PFSK-1 (cell line): Measurements from ENCODE around the gene ISG20L2.

Experiments used
- FOXP2 ChIP-seq: optimal IDR thresholded peaks from 2 replicates; pipeline ENCODE3; 2011; ENCODE audit warnings: borderline replicate concordance, control low read depth, inconsistent platforms; ENCODE audit not compliant: insufficient read depth; ENCODE audit errors: extremely low read length, extremely low read depth
- POLR2AphosphoS5 ChIP-seq: IDR thresholded peaks from 2 replicates; pipeline ENCODE4 v1.6.1; 2012; ENCODE audit warnings: low read depth, mild to moderate bottlenecking, control low read depth, low read length, moderate library complexity
- SIN3A ChIP-seq: IDR thresholded peaks from 2 replicates; pipeline ENCODE4 v1.6.1; 2012; ENCODE audit warnings: mild to moderate bottlenecking, low read length, moderate library complexity, borderline replicate concordance; ENCODE audit not compliant: insufficient read depth
- TAF1 ChIP-seq: IDR thresholded peaks from 2 replicates; pipeline ENCODE4 v1.6.1; 2012; ENCODE audit warnings: low read length, control low read depth, borderline replicate concordance; ENCODE audit not compliant: insufficient read depth
- TF ChIP-seq, protein P1 (sequence below), 2 experiments: IDR thresholded peaks; 2 replicates each; pipeline versions ENCODE4 v1.6.1 to v1.8.0; 2011 to 2012; ENCODE audit warnings: low read depth in 2 of 2, low read length in 2 of 2, control low read depth in 1 of 2, inconsistent platforms in 1 of 2, mild to moderate bottlenecking in 1 of 2, moderate library complexity in 1 of 2; ENCODE audit not compliant: insufficient read depth in 1 of 2

The ISG20L2 gene

DNA sequence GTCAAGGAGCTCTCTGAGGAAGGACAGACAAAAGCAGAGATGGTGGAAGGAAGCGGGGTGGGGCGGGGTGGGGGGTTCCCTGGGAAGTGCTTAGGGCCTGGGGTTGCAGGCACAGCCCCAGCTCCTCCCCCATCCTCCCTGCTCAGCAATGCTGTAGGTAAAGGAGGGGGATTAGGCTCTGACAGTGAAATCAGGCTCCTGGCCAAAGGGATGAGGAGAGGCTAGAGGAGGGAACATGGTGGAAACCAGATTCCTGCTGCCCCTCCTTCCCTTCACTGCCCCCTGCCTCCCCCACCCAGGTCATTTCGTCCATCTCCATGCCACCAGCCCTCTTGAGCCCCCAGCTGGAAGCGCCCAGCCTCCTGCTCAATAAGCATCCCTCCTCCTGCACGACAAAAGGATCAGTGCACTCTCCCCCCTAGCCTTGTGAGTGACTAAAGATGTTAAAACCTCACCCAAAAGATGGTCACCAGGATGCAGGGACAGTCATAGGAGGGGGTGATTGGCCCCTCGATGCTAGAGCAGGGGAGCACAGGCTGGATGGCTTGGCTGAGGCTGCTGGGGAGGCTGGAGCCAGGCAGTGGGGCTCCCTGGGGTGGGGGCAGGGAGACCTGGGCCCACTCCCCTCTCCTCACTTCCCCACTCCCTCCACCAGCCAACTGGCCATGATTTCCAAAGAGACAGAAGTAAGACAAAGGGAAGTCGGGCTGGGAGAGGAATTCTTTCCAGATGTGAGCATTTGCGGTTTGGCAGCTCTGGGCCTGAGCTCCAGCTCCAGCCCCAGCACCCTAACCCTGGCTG lies 20.9 kb downstream of the ISG20L2 start:
- TF ChIP-seq TAF1 (no peak), SIN3A (no peak), POLR2AphosphoS5 (no peak), FOXP2 (no peak)
- TF ChIP-seq, protein P1, sequence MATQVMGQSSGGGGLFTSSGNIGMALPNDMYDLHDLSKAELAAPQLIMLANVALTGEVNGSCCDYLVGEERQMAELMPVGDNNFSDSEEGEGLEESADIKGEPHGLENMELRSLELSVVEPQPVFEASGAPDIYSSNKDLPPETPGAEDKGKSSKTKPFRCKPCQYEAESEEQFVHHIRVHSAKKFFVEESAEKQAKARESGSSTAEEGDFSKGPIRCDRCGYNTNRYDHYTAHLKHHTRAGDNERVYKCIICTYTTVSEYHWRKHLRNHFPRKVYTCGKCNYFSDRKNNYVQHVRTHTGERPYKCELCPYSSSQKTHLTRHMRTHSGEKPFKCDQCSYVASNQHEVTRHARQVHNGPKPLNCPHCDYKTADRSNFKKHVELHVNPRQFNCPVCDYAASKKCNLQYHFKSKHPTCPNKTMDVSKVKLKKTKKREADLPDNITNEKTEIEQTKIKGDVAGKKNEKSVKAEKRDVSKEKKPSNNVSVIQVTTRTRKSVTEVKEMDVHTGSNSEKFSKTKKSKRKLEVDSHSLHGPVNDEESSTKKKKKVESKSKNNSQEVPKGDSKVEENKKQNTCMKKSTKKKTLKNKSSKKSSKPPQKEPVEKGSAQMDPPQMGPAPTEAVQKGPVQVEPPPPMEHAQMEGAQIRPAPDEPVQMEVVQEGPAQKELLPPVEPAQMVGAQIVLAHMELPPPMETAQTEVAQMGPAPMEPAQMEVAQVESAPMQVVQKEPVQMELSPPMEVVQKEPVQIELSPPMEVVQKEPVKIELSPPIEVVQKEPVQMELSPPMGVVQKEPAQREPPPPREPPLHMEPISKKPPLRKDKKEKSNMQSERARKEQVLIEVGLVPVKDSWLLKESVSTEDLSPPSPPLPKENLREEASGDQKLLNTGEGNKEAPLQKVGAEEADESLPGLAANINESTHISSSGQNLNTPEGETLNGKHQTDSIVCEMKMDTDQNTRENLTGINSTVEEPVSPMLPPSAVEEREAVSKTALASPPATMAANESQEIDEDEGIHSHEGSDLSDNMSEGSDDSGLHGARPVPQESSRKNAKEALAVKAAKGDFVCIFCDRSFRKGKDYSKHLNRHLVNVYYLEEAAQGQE (IDR thresholded peaks at IDR 0.05; ENCODE audit: insufficient read depth in 1 of 2, low read depth in 2 of 2, low read length in 2 of 2) = no peak

DNA sequence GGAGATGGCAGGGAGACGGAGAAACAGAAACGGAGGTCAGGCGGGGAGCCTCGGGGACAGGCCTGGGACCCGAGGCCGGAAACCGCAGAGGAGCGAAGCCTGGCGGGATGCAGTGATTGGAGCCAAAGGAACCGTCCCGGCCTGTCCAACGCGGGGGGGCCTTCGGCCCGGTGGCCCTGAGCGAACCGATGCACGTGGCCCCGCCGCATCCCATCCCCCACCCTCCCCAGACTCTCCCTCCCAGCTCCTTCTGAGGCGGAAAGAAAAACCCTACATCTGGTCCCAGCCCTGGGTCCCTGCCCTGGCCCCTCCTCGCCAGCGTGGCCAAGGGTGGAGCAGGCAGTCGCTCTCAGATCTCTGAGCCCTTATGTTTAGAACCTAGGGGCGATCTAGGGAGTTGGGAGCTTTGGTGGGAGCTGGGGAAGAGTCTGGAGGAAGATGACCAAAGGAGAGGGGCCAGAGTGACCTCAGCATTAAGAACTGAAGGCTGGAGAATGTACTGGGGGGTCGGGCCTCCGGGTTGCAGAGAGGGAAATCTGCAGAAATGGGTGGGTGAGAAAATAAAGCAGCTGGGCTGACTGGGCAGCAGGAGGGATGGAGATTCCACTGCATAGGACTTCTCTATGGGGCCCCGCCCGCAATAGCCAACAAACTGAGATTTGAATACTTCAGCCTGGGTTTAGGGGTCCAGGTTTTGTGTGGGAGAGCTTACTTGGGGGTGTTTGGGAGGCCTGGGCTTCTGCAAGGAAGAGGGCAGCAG lies 21.7 kb downstream of the ISG20L2 start:
- TF ChIP-seq TAF1 (no peak), FOXP2 (no peak), POLR2AphosphoS5 (no peak), SIN3A (no peak)
- TF ChIP-seq, protein P1 (IDR thresholded peaks at IDR 0.05; ENCODE audit: insufficient read depth in 1 of 2, low read depth in 2 of 2, low read length in 2 of 2) = no peak

DNA sequence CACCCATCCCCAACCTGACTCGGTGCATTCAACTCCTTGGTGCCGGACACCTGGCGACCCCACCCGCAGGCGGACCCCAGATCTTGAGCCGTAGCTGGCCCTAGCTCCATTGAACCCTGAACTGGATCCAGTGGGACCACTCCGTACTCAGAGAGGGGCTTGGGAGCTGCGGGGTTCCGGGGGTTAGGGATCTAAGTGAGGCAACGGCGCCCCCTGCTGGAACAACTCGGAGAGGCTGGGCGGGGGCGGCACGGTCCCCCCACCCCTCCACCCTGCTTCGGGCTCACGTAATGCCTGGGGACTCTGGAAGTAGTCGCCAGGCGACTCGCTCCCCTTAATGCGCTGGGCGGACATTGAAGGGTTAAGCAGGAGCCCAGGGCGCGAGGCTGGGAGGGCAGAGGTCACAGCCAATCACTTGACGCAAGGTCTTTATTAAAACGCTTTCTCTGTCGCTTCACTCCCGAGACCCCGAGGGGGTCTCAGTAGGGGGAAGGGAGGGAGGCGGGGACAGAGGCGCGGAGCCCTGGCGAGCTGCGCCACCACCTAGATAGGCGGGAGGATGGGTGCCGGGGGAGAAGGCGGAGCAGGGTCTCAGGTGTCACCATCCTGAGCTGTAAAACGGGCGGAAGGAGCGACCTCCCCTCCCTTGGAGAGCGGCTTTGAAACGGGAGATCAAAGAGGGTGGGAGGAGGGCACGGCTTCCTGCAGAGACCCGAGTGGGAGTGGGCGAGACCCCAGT lies 22.5 kb downstream of the ISG20L2 start:
- TF ChIP-seq SIN3A = no peak
- TF ChIP-seq, protein P1 (IDR thresholded peaks at IDR 0.05; ENCODE audit: insufficient read depth in 1 of 2, low read depth in 2 of 2, low read length in 2 of 2) = no peak
- no peak for TF ChIP-seq TAF1
- TF ChIP-seq POLR2AphosphoS5 = no peak
- TF ChIP-seq FOXP2 = no peak

DNA sequence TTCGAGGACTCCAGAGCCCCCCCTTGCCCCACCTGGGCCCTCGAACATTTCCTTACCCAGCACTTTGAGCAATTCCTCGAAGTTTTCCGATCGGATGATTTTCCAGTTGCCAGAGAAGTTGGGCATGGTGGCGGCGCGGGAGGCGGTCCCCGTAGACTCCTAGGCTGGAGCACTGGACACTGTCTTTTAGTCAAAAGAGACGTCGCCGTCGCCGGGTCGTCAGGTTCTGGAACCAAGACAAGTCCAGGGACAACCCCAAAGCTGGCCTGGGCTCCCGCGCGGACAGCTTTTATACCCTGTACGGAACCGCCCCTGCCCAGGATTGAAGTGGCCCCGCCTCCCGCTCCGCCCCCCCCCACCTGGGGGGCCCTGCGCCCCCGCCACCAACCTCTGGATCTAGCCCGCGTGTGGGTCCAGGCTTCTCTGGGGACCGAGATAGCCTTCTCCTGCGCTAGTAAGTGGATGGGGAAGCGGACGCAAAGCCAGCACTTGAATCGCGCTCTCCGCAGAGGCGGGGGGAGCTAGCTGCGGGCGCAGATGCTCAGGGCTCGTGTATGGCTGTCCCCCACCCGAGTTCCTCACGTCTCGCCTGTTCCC lies 23.1 kb downstream of the ISG20L2 start, which contains the start of gene CRABP2:
CRABP2 (minus strand) TSS at position 263 of the 597 bp plus-strand sequence; CDS start at position 126, 137 bp downstream.
- TF ChIP-seq TAF1 (no peak), SIN3A (no peak), POLR2AphosphoS5 (no peak), FOXP2 (no peak)
- TF ChIP-seq, protein P1 (IDR thresholded peaks at IDR 0.05; ENCODE audit: insufficient read depth in 1 of 2, low read depth in 2 of 2, low read length in 2 of 2) = no peak
